K562 (cell line): ENCODE measurements around the gene MPI. TPM values are rescaled to one million over a fixed set of nuclear protein-coding genes. Genes with fewer than 3 reads are reported as not detected.

Source experiments
- CBX2 ChIP-seq: fragments of 200-600 bp; sonication (generic); IDR thresholded peaks from one replicate; pipeline ENCODE4 v1.6.1; 2012; ENCODE audit warnings: mild to moderate bottlenecking, low read length, inconsistent platforms; ENCODE audit not compliant: insufficient read depth, poor library complexity, severe bottlenecking
- EZH2 ChIP-seq: IDR thresholded peaks from 2 replicates; pipeline ENCODE4 v1.6.1; 2012; ENCODE audit warnings: low read depth, mild to moderate bottlenecking, inconsistent platforms, low read length, borderline replicate concordance
- GABPB1 ChIP-seq: sonication (generic); formaldehyde crosslinking; IDR thresholded peaks from 2 replicates; pipeline ENCODE4 v1.8.0; 2022; ENCODE audit warnings: mild to moderate bottlenecking, missing genetic modification reagents
- GTF2A2 ChIP-seq: IDR thresholded peaks from 2 replicates; pipeline ENCODE4 v1.6.1; 2016; ENCODE audit warnings: mild to moderate bottlenecking, missing genetic modification characterization, missing compliant biosample characterization
- KDM2B ChIP-seq: fragments of 250-450 bp; sonication (Bioruptor Pico); IDR thresholded peaks from 2 replicates; pipeline ENCODE4 v1.8.0; 2021; ENCODE audit warnings: mild to moderate bottlenecking, moderate library complexity
- MEIS2 ChIP-seq: fragments of 450-650 bp; IDR thresholded peaks from 2 replicates; pipeline ENCODE4 v1.6.1; 2014; ENCODE audit warnings: mild to moderate bottlenecking; ENCODE audit not compliant: partially characterized antibody
- MTA3 ChIP-seq: fragments of 450-650 bp; formaldehyde crosslinking; IDR thresholded peaks from 2 replicates; pipeline ENCODE4 v1.6.1; 2017; ENCODE audit warnings: mild to moderate bottlenecking, borderline replicate concordance
- NR4A1 ChIP-seq, 2 experiments: fragments of 250-450 bp in 1 of 2; fragments of 450-650 bp in 1 of 2; sonication (Bioruptor Pico) in 1 of 2; IDR thresholded peaks; 2 replicates each; pipeline versions ENCODE4 v1.4.0 to v1.6.1; 2016 to 2020; ENCODE audit warnings: mild to moderate bottlenecking in 2 of 2, missing compliant biosample characterization in 1 of 2, missing genetic modification characterization in 1 of 2, moderate library complexity in 1 of 2
- NRF1 ChIP-seq, 2 experiments: fragments of 450-650 bp; IDR thresholded peaks in 1 of 2; conservative IDR thresholded peaks in 1 of 2; 2 replicates each; pipeline ENCODE4 v1.6.1; 2014; ENCODE audit warnings: mild to moderate bottlenecking in 2 of 2
- RBM14 ChIP-seq: fragments of 200-400 bp; formaldehyde crosslinking; IDR thresholded peaks from 2 replicates; pipeline ENCODE4 v1.6.1; 2018; ENCODE audit warnings: low read depth, mild to moderate bottlenecking, low read length, moderate library complexity, borderline replicate concordance; ENCODE audit not compliant: insufficient read depth
- RNF2 ChIP-seq: sonication (generic); IDR thresholded peaks from 2 replicates; pipeline ENCODE4 v1.6.1; 2016
- SIX5 ChIP-seq, 2 experiments: IDR thresholded peaks; 2 replicates each; pipeline ENCODE4 v1.6.1; 2011; ENCODE audit warnings: low read length in 2 of 2, borderline replicate concordance in 1 of 2, low read depth in 1 of 2, mild to moderate bottlenecking in 1 of 2, moderate library complexity in 1 of 2; ENCODE audit not compliant: insufficient read depth in 1 of 2
- SMARCC2 ChIP-seq: fragments of 450-650 bp; IDR thresholded peaks from 2 replicates; pipeline ENCODE4 v1.6.1; 2017; ENCODE audit warnings: antibody characterized with exemption, moderate library complexity, mild to moderate bottlenecking, low read depth
- SMARCE1 ChIP-seq: fragments of 450-650 bp; IDR thresholded peaks from 2 replicates; pipeline ENCODE4 v1.7.1; 2016; ENCODE audit warnings: mild to moderate bottlenecking
- TAF9B ChIP-seq: fragments of 450-650 bp; IDR thresholded peaks from 2 replicates; pipeline ENCODE4 v1.6.1; 2018; ENCODE audit warnings: mild to moderate bottlenecking; ENCODE audit not compliant: partially characterized antibody
- THRA ChIP-seq: fragments of 450-650 bp; IDR thresholded peaks from 2 replicates; pipeline ENCODE4 v1.6.1; 2017; ENCODE audit warnings: mild to moderate bottlenecking, moderate library complexity
- ZNF175 ChIP-seq: fragments of 200-800 bp; sonication (Bioruptor generic); IDR thresholded peaks from 2 replicates; pipeline ENCODE4 v1.6.1; 2016; ENCODE audit warnings: low read depth, mild to moderate bottlenecking, missing genetic modification characterization, missing compliant biosample characterization
- ZNF197 ChIP-seq: fragments of 200-800 bp; sonication (Bioruptor generic); IDR thresholded peaks from 2 replicates; pipeline ENCODE4 v1.6.1; 2016; ENCODE audit warnings: low read depth, missing genetic modification characterization, missing compliant biosample characterization
- ZNF311 ChIP-seq: fragments of 250-450 bp; sonication (Bioruptor Pico); IDR thresholded peaks from 2 replicates; pipeline ENCODE4 v1.4.0; 2020; ENCODE audit warnings: mild to moderate bottlenecking, moderate library complexity
- ZNF41 ChIP-seq: fragments of 250-450 bp; sonication (Bioruptor Pico); conservative IDR thresholded peaks from 2 replicates; pipeline ENCODE4 v1.4.0; 2020; ENCODE audit warnings: mild to moderate bottlenecking
- ZNF431 ChIP-seq: sonication (generic); formaldehyde crosslinking; IDR thresholded peaks from 2 replicates; pipeline ENCODE4 v1.8.0; 2022; ENCODE audit warnings: mild to moderate bottlenecking, missing genetic modification reagents
- ZNF79 ChIP-seq: fragments of 250-450 bp; sonication (Bioruptor Pico); IDR thresholded peaks from 2 replicates; pipeline ENCODE4 v1.4.0; 2020; ENCODE audit warnings: low read depth, mild to moderate bottlenecking, moderate library complexity
- polyA plus RNA-seq, 8 experiments: library from polyadenylated mRNA; depleted of rRNA in 4 of 8; stranded (reverse) in 5 of 8; unstranded in 3 of 8; fragments of >200 nt; fragmentation: Nextera tagmentation in 2 of 8; fragmentation: Illumina TruSeq in 1 of 8; extraction: Ambion mirVana in 2 of 8; extraction: Trizol in 1 of 8; gene quantifications; 2 replicates each; pipeline versions ENCODE4 v1.2.1 to v1.2.3, GENCODE V29; 2011 to 2014; ENCODE audit warnings: inconsistent platforms in 1 of 8, missing spikeins in 1 of 8
- total RNA-seq, 7 experiments: library from RNA; depleted of rRNA in 6 of 7; stranded (reverse); fragments of >200 nt in 6 of 7; fragmentation: Illumina TruSeq in 2 of 7; extraction: Trizol in 2 of 7; gene quantifications; 2 replicates each; pipeline versions ENCODE4 v1.2.1 to v1.2.3, GENCODE V29; 2011 to 2021; ENCODE audit warnings: low replicate concordance in 1 of 7
- TF ChIP-seq, protein P1 (sequence below): sonication (generic); formaldehyde crosslinking; IDR thresholded peaks from 2 replicates; pipeline ENCODE4 v1.8.1; 2023; ENCODE audit warnings: mild to moderate bottlenecking, missing genetic modification reagents
- TF ChIP-seq, protein P2 (sequence below), 3 experiments: fragments of 200-800 bp in 1 of 3; sonication (Bioruptor generic) in 1 of 3; sonication (generic) in 1 of 3; formaldehyde crosslinking in 1 of 3; IDR thresholded peaks; 2 replicates each; pipeline versions ENCODE4 v1.6.1 to v1.8.0; 2016 to 2022; ENCODE audit warnings: mild to moderate bottlenecking in 2 of 3, missing compliant biosample characterization in 2 of 3, missing genetic modification characterization in 2 of 3, missing genetic modification reagents in 1 of 3

Gene MPI
- total and polyA plus RNA-seq, 9 of the 15 experiments (the other 6 are each of a cell fraction or from before 2014, with no cell fraction given) = 30.7 to 105 (median 40.5) TPM

GRCh38 chr15:74842581-74843444 is 47.0 kb upstream of the MPI start, which contains the start of gene ULK3 (continued):
- no peak for TF ChIP-seq ZNF431 (CRISPR knock-in tag)
- no peak for TF ChIP-seq SMARCC2
- TF ChIP-seq ZNF197 (CRISPR knock-in tag) = 0 out of 2 replicates have a peak, but pooled peaks have one; percentile 37
- TF ChIP-seq MTA3 = 0 out of 2 replicates have a peak, but pooled peaks have one; percentile 64
- peak; percentile 36 for TF ChIP-seq MEIS2
- TF ChIP-seq ZNF175 (CRISPR knock-in tag) = peak; percentile 69; the same call in 1 of the 2 replicates
- TF ChIP-seq ZNF311 (CRISPR knock-in tag) = no peak
- TF ChIP-seq NR4A1 (CRISPR knock-in tag; IDR thresholded peaks at IDR 0.05) = no peak
- 0 out of 2 replicates have a peak, but pooled peaks have one; percentile 23 for TF ChIP-seq NR4A1 (tag; IDR thresholded peaks at IDR 0.05)
- TF ChIP-seq GTF2A2 (tag) = no peak
- TF ChIP-seq ZNF41 = no peak
- peak; percentile 68; the same call in 1 of the 2 replicates for TF ChIP-seq KDM2B (CRISPR knock-in tag)
- no peak for TF ChIP-seq RBM14
- TF ChIP-seq SMARCE1 = no peak
- TF ChIP-seq ZNF79 (CRISPR knock-in tag) = no peak
- no peak for TF ChIP-seq THRA
- no peak for TF ChIP-seq SIX5 (IDR thresholded peaks at IDR 0.05; ENCODE audit: borderline replicate concordance in 1 of 2, insufficient read depth in 1 of 2, low read depth in 1 of 2, low read length in 2 of 2)
- TF ChIP-seq CBX2 = no peak
- TF ChIP-seq RNF2 = peak; percentile 83
- TF ChIP-seq, protein P1, sequence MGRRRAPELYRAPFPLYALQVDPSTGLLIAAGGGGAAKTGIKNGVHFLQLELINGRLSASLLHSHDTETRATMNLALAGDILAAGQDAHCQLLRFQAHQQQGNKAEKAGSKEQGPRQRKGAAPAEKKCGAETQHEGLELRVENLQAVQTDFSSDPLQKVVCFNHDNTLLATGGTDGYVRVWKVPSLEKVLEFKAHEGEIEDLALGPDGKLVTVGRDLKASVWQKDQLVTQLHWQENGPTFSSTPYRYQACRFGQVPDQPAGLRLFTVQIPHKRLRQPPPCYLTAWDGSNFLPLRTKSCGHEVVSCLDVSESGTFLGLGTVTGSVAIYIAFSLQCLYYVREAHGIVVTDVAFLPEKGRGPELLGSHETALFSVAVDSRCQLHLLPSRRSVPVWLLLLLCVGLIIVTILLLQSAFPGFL (CRISPR knock-in tag) = peak; percentile 88; the same call in 1 of the 2 replicates
- no peak for TF ChIP-seq TAF9B
- TF ChIP-seq, protein P2, sequence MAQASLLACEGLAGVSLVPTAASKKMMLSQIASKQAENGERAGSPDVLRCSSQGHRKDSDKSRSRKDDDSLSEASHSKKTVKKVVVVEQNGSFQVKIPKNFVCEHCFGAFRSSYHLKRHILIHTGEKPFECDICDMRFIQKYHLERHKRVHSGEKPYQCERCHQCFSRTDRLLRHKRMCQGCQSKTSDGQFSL (CRISPR knock-in tag; IDR thresholded peaks at IDR 0.05) = 0 out of 2 replicates have a peak, but pooled peaks have one; percentile 39
- TF ChIP-seq, protein P2 (tag; IDR thresholded peaks at IDR 0.05) = no peak
- TF ChIP-seq EZH2 = no peak
- peak; percentile 81 to 85 for TF ChIP-seq NRF1 (conservative IDR thresholded peaks at IDR 0.05 in 1 of 2, IDR thresholded peaks at IDR 0.05 in 1 of 2)
- TF ChIP-seq GABPB1 (CRISPR knock-in tag) = peak; percentile 86
